Measurements from ENCODE around the gene FYN. TPM values are rescaled to one million over a fixed set of nuclear protein-coding genes. Genes with fewer than 3 reads are reported as not detected.

Gene FYN
- total and polyA plus RNA-seq, 4 experiments from 2014 or later, result 338 to 713 (median 564) TPM

DNA sequence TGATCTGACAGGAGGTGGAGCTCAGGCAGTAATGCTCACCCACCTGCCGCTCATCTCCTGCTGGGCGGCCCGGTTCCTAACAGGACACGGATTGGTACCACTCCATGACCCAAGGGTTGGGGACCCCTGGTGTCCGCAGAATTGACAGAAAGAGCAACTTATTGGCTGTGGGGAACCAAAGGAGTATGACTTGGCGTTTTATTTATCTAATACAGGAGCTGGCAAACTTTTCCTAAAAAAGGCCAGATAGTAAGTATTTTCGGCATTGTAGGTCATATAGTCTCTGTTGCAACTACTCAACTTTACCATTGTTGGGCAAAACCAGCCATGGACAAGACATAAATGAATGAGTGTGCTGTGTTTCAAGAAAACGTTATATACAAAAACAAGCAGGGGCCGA is 223.2 kb downstream of the FYN start:
- Mint-ChIP-seq H3K4me3 (peak overlapping the region in 1 of 8 donors; percentile 61), H3K27ac (no peak overlapping the region), H3K27me3 (no peaks in the 10 kb centered on the region), H3K4me1 (no peaks in the 10 kb centered on the region), H3K36me3 (peaks cover 13 to 33% of the 10 kb centered on the region in 2 donors), H3K9me3 (no peaks in the 10 kb centered on the region)
- ChIA-PET POLR2A (ENCODE audit: partially characterized antibody) (no interaction called here), CTCF (ENCODE audit: partially characterized antibody) (no interaction called here)
- no peaks in the 10 kb centered on the region for H3K36me3 ChIP-seq (ENCODE audit: insufficient read depth, low read length)
- no peaks in the 10 kb centered on the region for H3K4me1 ChIP-seq (ENCODE audit: insufficient read depth, low read length)
- intact Hi-C loops (cut with micrococcal nuclease), result no loop called here
- DNase-seq, result no peak
- H3K27ac ChIP-seq (ENCODE audit: low read depth, low read length), result no peak overlapping the region
- no peak overlapping the region for H3K4me3 ChIP-seq (ENCODE audit: low read length in 2 of 2)
- H3K9me3 ChIP-seq (ENCODE audit: control insufficient read depth in 1 of 2, low read length in 2 of 2), result no peaks in the 10 kb centered on the region
- H3K27me3 ChIP-seq (ENCODE audit: insufficient read depth, low read length), result no peaks in the 10 kb centered on the region

- Histone ChIP-seq H3K4me1 (ENCODE audit: insufficient read depth, low read length) (no peaks in the 10 kb centered on the region), H3K27me3 (ENCODE audit: insufficient read depth, low read length) (no peaks in the 10 kb centered on the region), H3K9me3 (ENCODE audit: control insufficient read depth in 1 of 2, low read length in 2 of 2) (no peaks in the 10 kb centered on the region), H3K4me3 (ENCODE audit: low read length in 2 of 2) (no peak overlapping the region), H3K27ac (ENCODE audit: low read depth, low read length) (no peak overlapping the region), H3K36me3 (ENCODE audit: insufficient read depth, low read length) (no peaks in the 10 kb centered on the region)
- intact Hi-C loops (cut with micrococcal nuclease), result no loop called here
- Mint-ChIP-seq H3K9me3 (no peaks in the 10 kb centered on the region), H3K4me1 (no peaks in the 10 kb centered on the region), H3K27ac (peak overlapping the region in 1 of 7 donors; percentile 52), H3K36me3 (peaks cover 13 to 33% of the 10 kb centered on the region in 2 donors), H3K27me3 (no peaks in the 10 kb centered on the region), H3K4me3 (no peak overlapping the region)
- DNase-seq, result no peak
- CTCF ChIA-PET (ENCODE audit: partially characterized antibody), result interaction anchor here (1.1 kb wide), 1 partner anchor 10 kb away, joined by 3 read pairs; no protein-coding TSS in a partner anchor
- POLR2A ChIA-PET (ENCODE audit: partially characterized antibody), result no interaction called here
Observed at GRCh38 chr6:111648100-111648499, 225.2 kb downstream of the FYN start.

- H3K4me1 ChIP-seq (ENCODE audit: insufficient read depth, low read length), result no peaks in the 10 kb centered on the region
- no peaks in the 10 kb centered on the region for H3K27me3 ChIP-seq (ENCODE audit: insufficient read depth, low read length)
- intact Hi-C loops (cut with micrococcal nuclease), result no loop called here
- no peaks in the 10 kb centered on the region for H3K9me3 ChIP-seq (ENCODE audit: control insufficient read depth in 1 of 2, low read length in 2 of 2)
- Mint-ChIP-seq H3K4me1 (no peaks in the 10 kb centered on the region), H3K9me3 (no peaks in the 10 kb centered on the region), H3K4me3 (no peak overlapping the region), H3K36me3 (peaks cover 8 to 32% of the 10 kb centered on the region in 2 donors), H3K27ac (peak overlapping the region in 1 of 7 donors; percentile 22), H3K27me3 (no peaks in the 10 kb centered on the region)
- CTCF ChIA-PET (ENCODE audit: partially characterized antibody), result interaction anchor here (0.8 to 1.5 kb wide), 2 partner anchors 18 to 41 kb away, joined by 3 read pairs; partner anchors contain the start of gene TRAF3IP2
- no peak for DNase-seq
- H3K36me3 ChIP-seq (ENCODE audit: insufficient read depth, low read length), result no peaks in the 10 kb centered on the region
- POLR2A ChIA-PET (ENCODE audit: partially characterized antibody), result no interaction called here
- H3K27ac ChIP-seq (ENCODE audit: low read depth, low read length), result no peak overlapping the region
- no peak overlapping the region for H3K4me3 ChIP-seq (ENCODE audit: low read length in 2 of 2)
Observed at GRCh38 chr6:111646942-111647341, 226.3 kb downstream of the FYN start.

DNA sequence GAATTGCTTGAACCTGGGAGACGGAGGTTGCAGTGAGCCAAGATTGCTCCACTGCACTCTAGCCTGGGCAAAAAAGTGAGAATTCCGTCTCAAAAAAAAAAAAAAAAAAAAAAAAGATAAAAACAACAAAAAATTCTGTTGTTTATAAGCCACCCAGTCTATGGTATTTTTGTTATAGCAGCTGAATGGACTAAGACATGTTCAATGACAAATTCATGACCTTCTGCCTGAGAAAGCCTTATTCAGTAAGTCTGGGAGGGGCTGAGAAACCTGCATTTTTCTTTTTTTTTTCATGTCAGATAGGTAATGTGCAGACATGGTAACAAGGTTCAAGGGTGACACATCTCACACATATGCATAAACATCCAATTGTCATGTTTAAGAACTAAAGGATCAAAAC is 227.2 kb downstream of the FYN start:
- Histone ChIP-seq H3K27me3 (ENCODE audit: insufficient read depth, low read length) (no peaks in the 10 kb centered on the region), H3K4me3 (ENCODE audit: low read length in 2 of 2) (no peak overlapping the region), H3K27ac (ENCODE audit: low read depth, low read length) (no peak overlapping the region), H3K36me3 (ENCODE audit: insufficient read depth, low read length) (no peaks in the 10 kb centered on the region), H3K4me1 (ENCODE audit: insufficient read depth, low read length) (no peaks in the 10 kb centered on the region), H3K9me3 (ENCODE audit: control insufficient read depth in 1 of 2, low read length in 2 of 2) (no peaks in the 10 kb centered on the region)
- Mint-ChIP-seq H3K4me3 (no peak overlapping the region), H3K4me1 (no peaks in the 10 kb centered on the region), H3K36me3 (peaks cover 3 to 34% of the 10 kb centered on the region in 2 donors), H3K27ac (peak overlapping the region in 1 of 7 donors; percentile 37), H3K9me3 (no peaks in the 10 kb centered on the region), H3K27me3 (no peaks in the 10 kb centered on the region)
- intact Hi-C loops (cut with micrococcal nuclease), result no loop called here
- CTCF ChIA-PET (ENCODE audit: partially characterized antibody), result interaction anchor here (0.7 kb wide), 1 partner anchor 397 kb away, joined by 3 read pairs; no protein-coding TSS in a partner anchor
- POLR2A ChIA-PET (ENCODE audit: partially characterized antibody), result no interaction called here
- DNase-seq, result no peak

DNA sequence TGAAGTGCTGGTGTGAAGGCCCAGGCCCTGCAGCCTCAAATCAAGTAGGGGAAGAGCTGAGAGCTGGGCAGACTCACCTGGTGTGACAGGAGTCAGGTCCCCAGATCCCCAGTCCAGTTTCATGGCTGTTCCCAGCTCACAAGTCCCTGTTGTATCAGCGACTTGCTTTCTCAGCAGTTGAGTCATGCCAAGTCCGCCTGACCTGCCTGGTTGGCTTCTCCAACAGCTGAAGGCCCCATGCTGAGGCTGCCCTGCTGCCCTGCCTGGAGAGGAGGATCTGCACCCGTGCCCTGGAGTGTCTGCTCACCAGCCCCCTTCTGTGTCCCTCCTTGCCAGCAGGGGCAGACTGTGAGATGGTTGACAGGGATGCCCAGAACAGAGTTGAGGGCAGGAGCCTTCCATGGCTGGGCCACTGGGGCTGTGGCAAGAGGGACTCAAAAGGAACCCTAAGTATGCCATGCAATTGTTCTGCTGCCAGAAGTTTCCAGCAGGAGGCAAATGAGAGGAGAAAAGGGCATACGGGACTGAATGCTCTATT is 228.3 kb downstream of the FYN start:
- no peaks in the 10 kb centered on the region for H3K27me3 ChIP-seq (ENCODE audit: insufficient read depth, low read length)
- Mint-ChIP-seq H3K27ac (no peak overlapping the region), H3K27me3 (no peaks in the 10 kb centered on the region), H3K9me3 (no peaks in the 10 kb centered on the region), H3K4me1 (no peaks in the 10 kb centered on the region), H3K4me3 (no peak overlapping the region), H3K36me3 (peaks cover 2 to 27% of the 10 kb centered on the region in 2 donors)
- no peaks in the 10 kb centered on the region for H3K4me1 ChIP-seq (ENCODE audit: insufficient read depth, low read length)
- H3K27ac ChIP-seq (ENCODE audit: low read depth, low read length), result no peak overlapping the region
- no peaks in the 10 kb centered on the region for H3K36me3 ChIP-seq (ENCODE audit: insufficient read depth, low read length)
- CTCF ChIA-PET (ENCODE audit: partially characterized antibody), result interaction anchor here (1.0 to 1.7 kb wide), 3 partner anchors 386 to 635 kb away, joined by 3 to 8 read pairs (median 3); a partner anchor contains a TSS
- no peak overlapping the region for H3K4me3 ChIP-seq (ENCODE audit: low read length in 2 of 2)
- POLR2A ChIA-PET (ENCODE audit: partially characterized antibody), result interaction anchor here (1.1 kb wide), 1 partner anchor 386 kb away, joined by 3 read pairs; a partner anchor contains a TSS
- intact Hi-C loops (cut with micrococcal nuclease), result no loop called here
- no peaks in the 10 kb centered on the region for H3K9me3 ChIP-seq (ENCODE audit: control insufficient read depth in 1 of 2, low read length in 2 of 2)
- DNase-seq, result no peak

DNA sequence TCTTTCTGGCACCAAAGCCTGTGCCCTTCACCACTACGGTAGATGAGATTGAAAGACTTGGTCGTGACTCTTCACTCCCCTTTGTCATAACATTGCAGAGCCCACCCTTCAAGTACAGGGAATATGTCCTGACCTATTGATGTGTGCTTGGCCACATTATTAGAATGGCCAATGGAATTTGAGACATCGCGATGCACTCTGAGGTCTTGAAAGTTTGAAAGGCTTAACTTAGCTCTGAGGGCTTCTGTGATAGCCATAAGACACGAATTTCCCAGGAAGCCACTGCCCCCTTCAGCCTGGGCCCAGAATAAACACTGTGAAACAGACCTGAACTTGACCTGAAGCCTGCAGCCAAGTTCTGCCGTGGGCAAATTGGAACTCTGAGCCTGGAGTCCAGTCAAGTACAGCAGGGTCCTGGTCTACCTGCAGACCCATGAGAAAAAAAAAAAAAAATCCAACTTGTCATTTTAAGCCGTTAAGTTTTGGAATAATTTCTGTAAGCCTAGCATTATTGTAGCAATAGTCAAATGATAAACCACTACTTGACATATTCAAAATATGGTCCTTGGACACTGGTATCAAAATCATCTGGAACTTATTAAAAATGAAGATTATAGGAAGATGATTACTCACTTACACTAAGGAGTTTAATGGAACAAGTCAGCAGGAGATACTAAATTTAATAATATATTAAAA is 230.6 kb downstream of the FYN start:
- Histone ChIP-seq H3K36me3 (ENCODE audit: insufficient read depth, low read length) (no peaks in the 10 kb centered on the region), H3K4me3 (ENCODE audit: low read length in 2 of 2) (no peak overlapping the region), H3K27ac (ENCODE audit: low read depth, low read length) (no peak overlapping the region), H3K9me3 (ENCODE audit: control insufficient read depth in 1 of 2, low read length in 2 of 2) (no peaks in the 10 kb centered on the region), H3K4me1 (ENCODE audit: insufficient read depth, low read length) (no peaks in the 10 kb centered on the region), H3K27me3 (ENCODE audit: insufficient read depth, low read length) (no peaks in the 10 kb centered on the region)
- Mint-ChIP-seq H3K9me3 (peaks cover 0 to 3% (median 0%) of the 10 kb centered on the region in 8 donors), H3K4me3 (no peak overlapping the region), H3K27ac (no peak overlapping the region), H3K4me1 (no peaks in the 10 kb centered on the region), H3K36me3 (peaks cover 2 to 28% of the 10 kb centered on the region in 2 donors), H3K27me3 (no peaks in the 10 kb centered on the region)
- intact Hi-C loops (cut with micrococcal nuclease), result loop anchor here (1.0 kb wide), 1 partner anchor 383 kb away; a partner anchor contains a TSS
- ChIA-PET CTCF (ENCODE audit: partially characterized antibody) (interaction anchor here (0.6 to 1.0 kb wide), 2 partner anchors 36 to 383 kb away, joined by 3 to 4 read pairs; a partner anchor contains a TSS), POLR2A (ENCODE audit: partially characterized antibody) (interaction anchor here (1.5 kb wide), 1 partner anchor 384 kb away, joined by 7 read pairs; a partner anchor contains a TSS)
- DNase-seq, result no peak

DNA sequence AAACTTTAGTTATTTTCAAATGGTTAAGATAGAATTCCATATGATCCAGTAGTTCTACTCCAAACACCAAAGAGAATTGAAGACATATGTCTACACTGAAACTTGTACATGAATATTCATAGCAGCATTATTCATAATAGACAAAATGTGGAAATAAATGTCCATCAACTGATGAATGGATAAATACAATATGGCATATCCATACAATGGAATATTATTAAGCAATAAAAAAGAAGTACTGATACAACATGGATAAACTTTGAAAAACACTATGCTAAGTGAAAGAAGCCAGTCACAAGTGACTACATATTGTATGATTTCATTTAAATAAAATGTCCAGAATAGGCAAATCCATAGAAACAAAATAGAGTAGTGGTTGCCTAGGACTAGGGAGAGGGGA is 234.0 kb downstream of the FYN start:
- Histone ChIP-seq H3K4me1 (ENCODE audit: insufficient read depth, low read length) (no peaks in the 10 kb centered on the region), H3K27me3 (ENCODE audit: insufficient read depth, low read length) (no peaks in the 10 kb centered on the region), H3K9me3 (ENCODE audit: control insufficient read depth in 1 of 2, low read length in 2 of 2) (no peaks in the 10 kb centered on the region), H3K36me3 (ENCODE audit: insufficient read depth, low read length) (no peaks in the 10 kb centered on the region), H3K4me3 (ENCODE audit: low read length in 2 of 2) (no peak overlapping the region), H3K27ac (ENCODE audit: low read depth, low read length) (no peak overlapping the region)
- Mint-ChIP-seq H3K4me3 (no peak overlapping the region), H3K9me3 (peaks cover 0 to 3% (median 0%) of the 10 kb centered on the region in 8 donors), H3K36me3 (peaks cover 0 to 23% of the 10 kb centered on the region in 2 donors), H3K4me1 (no peaks in the 10 kb centered on the region), H3K27ac (no peak overlapping the region), H3K27me3 (no peaks in the 10 kb centered on the region)
- CTCF ChIA-PET (ENCODE audit: partially characterized antibody), result no interaction called here
- no peak for DNase-seq
- POLR2A ChIA-PET (ENCODE audit: partially characterized antibody), result no interaction called here
- intact Hi-C loops (cut with micrococcal nuclease), result no loop called here
